DND-41 (cell line): ENCODE measurements around the gene UGCG.

Experiments
- CTCF ChIP-seq: IDR thresholded peaks from 2 replicates; pipeline ENCODE4 v1.5.1; 2012; ENCODE audit warnings: borderline replicate concordance, low read length, moderate library complexity, mild to moderate bottlenecking; ENCODE audit not compliant: poor library complexity, severe bottlenecking; ENCODE audit errors: extremely low read depth
- EZH2 ChIP-seq: IDR thresholded peaks from 3 replicates; pipeline ENCODE4 v1.6.1; 2012; ENCODE audit warnings: borderline replicate concordance, low read depth, mild to moderate bottlenecking, moderate library complexity, low read length, inconsistent platforms; ENCODE audit not compliant: severe bottlenecking

GRCh38 chr9:111916234-111916645, 19.6 kb downstream of the UGCG start:
- TF ChIP-seq CTCF (no peak), EZH2 (no peak)
